SK-N-SH (cell line): ENCODE data around the gene KLHL21. TPM values are rescaled to one million over a fixed set of nuclear protein-coding genes. Genes with fewer than 3 reads are reported as not detected.

Source experiments
- CTCF ChIA-PET: fragments of 300-600, 350-600 bp; formaldehyde crosslinking; extraction: SDS; loops from one replicate; lab custom pipeline; 2021; lab: Yijun Ruan, JAX
- POLR2A ChIA-PET: fragments of 350-600 bp; sonication (Branson Sonifier 250); formaldehyde crosslinking; extraction: SDS; loops from one replicate; lab custom pipeline; 2020; ENCODE audit warnings: antibody characterized with exemption, inconsistent platforms; lab: Yijun Ruan, JAX
- DNase-seq: peaks from one replicate; pipeline ENCODE4 v3.0.0; 2012
- H2AFZ ChIP-seq: fragments of 200-600 bp; sonication (generic); 2 replicates; pipeline ENCODE4 v1.8.1; 2016; ENCODE audit warnings: antibody characterized with exemption, mild to moderate bottlenecking, low read depth
- H3F3A ChIP-seq: fragments of 200-600 bp; sonication (generic); replicated peaks from 2 replicates; pipeline ENCODE3; 2016; ENCODE audit warnings: antibody characterized with exemption, mild to moderate bottlenecking; ENCODE audit not compliant: insufficient read depth
- H3K27ac ChIP-seq, 2 experiments: fragments of 200-500 bp in 1 of 2; fragments of 200-600 bp in 1 of 2; sonication (Bioruptor generic) in 1 of 2; sonication (generic), shearing (Covaris generic) in 1 of 2; 2 replicates each; pipeline versions ENCODE4 v1.5.1 to v1.6.1; 2014 to 2016; ENCODE audit warnings: low read depth in 2 of 2, inconsistent platforms in 1 of 2, low read length in 1 of 2, mild to moderate bottlenecking in 1 of 2, mixed read lengths in 1 of 2
- H3K27me3 ChIP-seq: fragments of 200-600 bp; sonication (generic), shearing (Covaris generic); 2 replicates; pipeline ENCODE4 v1.6.1; 2016; ENCODE audit warnings: mixed run types; ENCODE audit not compliant: insufficient read depth
- H3K36me3 ChIP-seq, 2 experiments: fragments of 200-500 bp in 1 of 2; fragments of 200-600 bp in 1 of 2; sonication (Bioruptor generic) in 1 of 2; sonication (generic) in 1 of 2; replicated peaks in 1 of 2; 2 replicates each; pipeline versions ENCODE3 to v1.5.1; 2014 to 2016; ENCODE audit warnings: low read length in 1 of 2, mild to moderate bottlenecking in 1 of 2; ENCODE audit not compliant: insufficient read depth in 2 of 2, control insufficient read depth in 1 of 2
- H3K4me1 ChIP-seq, 2 experiments: fragments of 200-500 bp in 1 of 2; fragments of 200-600 bp in 1 of 2; sonication (Bioruptor generic) in 1 of 2; sonication (generic), shearing (Covaris generic) in 1 of 2; 2 replicates each; pipeline versions ENCODE4 v1.5.1 to v1.6.1; 2014 to 2016; ENCODE audit warnings: low read depth in 1 of 2, low read length in 1 of 2, mixed run types in 1 of 2; ENCODE audit not compliant: insufficient read depth in 2 of 2, control insufficient read depth in 1 of 2
- H3K4me2 ChIP-seq: fragments of 200-600 bp; sonication (generic), shearing (Covaris generic); 2 replicates; pipeline ENCODE4 v1.6.1; 2017; ENCODE audit warnings: mixed run types
- H3K4me3 ChIP-seq, 2 experiments: fragments of 200-500 bp in 1 of 2; fragments of 200-600 bp in 1 of 2; sonication (Bioruptor generic) in 1 of 2; sonication (generic), shearing (Covaris generic) in 1 of 2; 2 replicates each; pipeline versions ENCODE4 v1.5.1 to v1.8.1; 2014 to 2016; ENCODE audit warnings: low read depth in 2 of 2, inconsistent platforms in 1 of 2, low read length in 1 of 2, mild to moderate bottlenecking in 1 of 2, mixed read lengths in 1 of 2, moderate library complexity in 1 of 2
- H3K79me2 ChIP-seq: fragments of 200-600 bp; sonication (generic); 2 replicates; pipeline ENCODE4 v1.8.1; 2017; ENCODE audit warnings: mild to moderate bottlenecking; ENCODE audit not compliant: insufficient read depth
- H3K9ac ChIP-seq: fragments of 200-600 bp; sonication (generic); 2 replicates; pipeline ENCODE4 v1.6.1; 2017; ENCODE audit warnings: mixed run types
- H3K9me2 ChIP-seq: fragments of 200-600 bp; sonication (generic); 2 replicates; pipeline ENCODE4 v1.6.1; 2017; ENCODE audit warnings: mixed run types
- H3K9me3 ChIP-seq: fragments of 200-600 bp; sonication (generic); 2 replicates; pipeline ENCODE4 v1.6.1; 2017; ENCODE audit warnings: mixed run types, mild to moderate bottlenecking, moderate library complexity
- H4K20me1 ChIP-seq: fragments of 200-600 bp; sonication (generic); 2 replicates; pipeline ENCODE4 v1.6.1; 2017; ENCODE audit warnings: mild to moderate bottlenecking, mixed run types; ENCODE audit not compliant: insufficient read depth
- FOSL2 ChIP-seq: IDR thresholded peaks from 2 replicates; pipeline ENCODE4 v1.4.0; 2012; ENCODE audit warnings: low read depth, mild to moderate bottlenecking, moderate library complexity, borderline replicate concordance
- FOXJ3 ChIP-seq: sonication (generic); formaldehyde crosslinking; IDR thresholded peaks from 2 replicates; pipeline ENCODE4 v1.5.1; 2020; ENCODE audit warnings: mild to moderate bottlenecking, missing genetic modification reagents
- FOXM1 ChIP-seq: IDR thresholded peaks from 2 replicates; pipeline ENCODE4 v1.4.0; 2012; ENCODE audit warnings: low read depth, mild to moderate bottlenecking
- GATA2 ChIP-seq: sonication (generic); formaldehyde crosslinking; IDR thresholded peaks from 2 replicates; pipeline ENCODE4 v1.5.0; 2020; ENCODE audit warnings: mild to moderate bottlenecking, missing genetic modification reagents
- JUND ChIP-seq: IDR thresholded peaks from 2 replicates; pipeline ENCODE4 v1.4.0; 2012
- MXI1 ChIP-seq: IDR thresholded peaks from 2 replicates; pipeline ENCODE4 v1.6.1; 2012; ENCODE audit warnings: mild to moderate bottlenecking, low read depth, low read length, improper control_type of control experiment
- NFIC ChIP-seq: IDR thresholded peaks from 2 replicates; pipeline ENCODE4 v1.4.0; 2012; ENCODE audit warnings: borderline replicate concordance
- RCOR1 ChIP-seq: fragments of 150-350 bp; IDR thresholded peaks from 2 replicates; pipeline ENCODE4 v1.6.1; 2017; ENCODE audit warnings: antibody characterized with exemption, low read length
- RXRA ChIP-seq: IDR thresholded peaks from 2 replicates; pipeline ENCODE4 v1.4.0; 2012; ENCODE audit warnings: low read depth, mild to moderate bottlenecking, borderline replicate concordance
- SIN3A ChIP-seq: IDR thresholded peaks from 2 replicates; pipeline ENCODE4 v1.6.1; 2012; ENCODE audit warnings: low read depth, mild to moderate bottlenecking, low read length, moderate library complexity, borderline replicate concordance
- TEAD4 ChIP-seq: IDR thresholded peaks from 2 replicates; pipeline ENCODE4 v1.4.0; 2012; ENCODE audit warnings: mild to moderate bottlenecking, borderline replicate concordance; ENCODE audit not compliant: insufficient read depth
- YY1 ChIP-seq: IDR thresholded peaks from 2 replicates; pipeline ENCODE4 v1.4.0; 2012; ENCODE audit warnings: low read depth, mild to moderate bottlenecking
- WGBS: methylation state at CpG from one replicate; pipeline ENCODE4 v1.1.6; 2017; ENCODE audit warnings: low lambda C conversion rate; 5-methylcytosine and 5-hydroxymethylcytosine counted together
- polyA plus RNA-seq, 3 experiments: library from polyadenylated mRNA; depleted of rRNA; stranded (reverse); fragments of >200 nt; gene quantifications; 2 replicates each; pipeline ENCODE4 v1.2.3, GENCODE V29; 2012
- TF ChIP-seq, protein P1 (sequence below): IDR thresholded peaks from 2 replicates; pipeline ENCODE4; 2012
- TF ChIP-seq, protein P2 (sequence below): fragments of 150-350 bp; IDR thresholded peaks from 2 replicates; pipeline ENCODE4 v1.6.1; 2016; ENCODE audit warnings: mild to moderate bottlenecking, low read depth, low read length
- TF ChIP-seq, protein P3 (sequence below): IDR thresholded peaks from 2 replicates; pipeline ENCODE4 v1.4.0; 2012; ENCODE audit warnings: low read depth

KLHL21 gene
- polyA plus RNA-seq, 1 of the 3 experiments (the other 2 are of a cell fraction) = 12.5 TPM

DNA sequence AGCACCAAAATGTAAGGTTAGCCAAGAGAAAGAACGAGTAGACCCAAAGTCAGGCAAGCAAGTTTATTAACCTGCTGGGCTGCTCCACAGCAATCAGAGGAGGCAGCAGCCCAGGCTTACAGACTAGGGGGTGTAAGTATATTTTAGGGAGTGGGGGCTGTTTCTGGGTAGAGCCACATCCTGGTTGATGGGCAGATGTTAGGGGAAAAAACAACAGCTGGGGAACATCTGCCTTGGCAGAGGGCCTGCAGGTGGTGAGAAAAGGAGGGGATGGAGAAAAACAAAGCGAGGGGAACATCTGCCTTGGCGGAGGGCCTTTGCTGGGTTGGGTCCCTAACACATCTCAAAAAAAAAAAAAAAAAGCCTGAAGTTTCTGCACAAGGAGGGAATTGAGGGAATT, 32.6 kb downstream of the KLHL21 start:
- H2AFZ ChIP-seq = no peak overlapping the region
- no peak for DNase-seq
- H3K27me3 ChIP-seq = no peaks in the 10 kb centered on the region; the same call in 1 of the 2 replicates
- H3K4me1 ChIP-seq = no peaks in the 10 kb centered on the region
- POLR2A ChIA-PET = no interaction called here
- TF ChIP-seq YY1 (no peak), RCOR1 (no peak), FOXM1 (no peak), MXI1 (no peak), SIN3A (no peak), TEAD4 (no peak), FOXJ3 (CRISPR knock-in tag) (no peak)
- TF ChIP-seq, protein P1, sequence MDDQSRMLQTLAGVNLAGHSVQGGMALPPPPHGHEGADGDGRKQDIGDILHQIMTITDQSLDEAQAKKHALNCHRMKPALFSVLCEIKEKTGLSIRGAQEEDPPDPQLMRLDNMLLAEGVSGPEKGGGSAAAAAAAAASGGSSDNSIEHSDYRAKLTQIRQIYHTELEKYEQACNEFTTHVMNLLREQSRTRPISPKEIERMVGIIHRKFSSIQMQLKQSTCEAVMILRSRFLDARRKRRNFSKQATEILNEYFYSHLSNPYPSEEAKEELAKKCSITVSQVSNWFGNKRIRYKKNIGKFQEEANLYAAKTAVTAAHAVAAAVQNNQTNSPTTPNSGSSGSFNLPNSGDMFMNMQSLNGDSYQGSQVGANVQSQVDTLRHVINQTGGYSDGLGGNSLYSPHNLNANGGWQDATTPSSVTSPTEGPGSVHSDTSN = no peak
- TF ChIP-seq, all 33 proteins: peak for 0
- Histone ChIP-seq H3K4me2 (no peak overlapping the region), H3K9me3 (no peaks in the 10 kb centered on the region), H3K27ac (no peak overlapping the region), H3F3A (no peaks in the 10 kb centered on the region), H4K20me1 (no peaks in the 10 kb centered on the region), H3K4me3 (no peak overlapping the region), H3K79me2 (no peaks in the 10 kb centered on the region), H3K36me3 (no peaks in the 10 kb centered on the region), H3K9ac (no peak overlapping the region), H3K9me2 (no peaks in the 10 kb centered on the region)
- CTCF ChIA-PET = interaction anchor here (2.6 to 2.7 kb wide), 2 partner anchors 15 to 16 kb away, joined by 13 to 18 read pairs; partner anchors contain the start of genes NOL9 and TAS1R1
- 56% methylated on average over 3 of the region's 3 CpGs for WGBS

DNA sequence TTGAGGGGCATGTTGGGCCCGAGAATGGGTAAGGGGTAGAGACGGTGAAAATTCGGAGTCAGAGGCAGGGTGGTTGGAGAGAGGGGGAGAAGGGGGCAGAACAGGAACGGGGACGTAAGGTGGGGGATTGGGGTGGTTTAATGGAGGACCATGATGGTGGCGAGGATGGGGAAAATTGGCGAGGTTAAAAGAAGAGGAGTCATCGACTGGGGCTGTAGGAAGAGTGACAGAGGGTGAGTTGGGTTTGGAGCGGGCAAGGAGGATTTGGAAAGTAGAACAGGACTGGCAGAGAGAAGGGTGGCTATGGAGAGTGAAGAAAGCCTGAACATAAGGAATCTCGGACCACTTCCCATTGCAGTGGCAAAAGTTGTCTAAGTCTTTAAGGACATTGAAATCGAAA, 33.6 kb downstream of the KLHL21 start:
- Histone ChIP-seq H3K79me2 (no peaks in the 10 kb centered on the region), H3K4me1 (no peaks in the 10 kb centered on the region), H2AFZ (no peak overlapping the region), H3K4me3 (no peak overlapping the region), H3K36me3 (no peaks in the 10 kb centered on the region), H3K27ac (no peak overlapping the region), H3K4me2 (no peak overlapping the region), H3K9ac (no peak overlapping the region), H4K20me1 (no peaks in the 10 kb centered on the region), H3K27me3 (no peaks in the 10 kb centered on the region; the same call in 1 of the 2 replicates), H3F3A (no peaks in the 10 kb centered on the region), H3K9me2 (no peaks in the 10 kb centered on the region), H3K9me3 (no peaks in the 10 kb centered on the region)
- ChIA-PET POLR2A (interaction anchor here (0.6 kb wide), 1 partner anchor 363 kb away, joined by 3 read pairs; the partner anchor contains the start of gene RNF207), CTCF (interaction anchor here (0.8 to 2.6 kb wide), 2 partner anchors 15 to 131 kb away, joined by 3 to 13 read pairs; partner anchors contain the start of genes NOL9 and TAS1R1)
- TF ChIP-seq RXRA (no peak), FOXM1 (no peak), GATA2 (CRISPR knock-in tag) (no peak), NFIC (no peak), FOSL2 (no peak), JUND (no peak)
- TF ChIP-seq, protein P2, sequence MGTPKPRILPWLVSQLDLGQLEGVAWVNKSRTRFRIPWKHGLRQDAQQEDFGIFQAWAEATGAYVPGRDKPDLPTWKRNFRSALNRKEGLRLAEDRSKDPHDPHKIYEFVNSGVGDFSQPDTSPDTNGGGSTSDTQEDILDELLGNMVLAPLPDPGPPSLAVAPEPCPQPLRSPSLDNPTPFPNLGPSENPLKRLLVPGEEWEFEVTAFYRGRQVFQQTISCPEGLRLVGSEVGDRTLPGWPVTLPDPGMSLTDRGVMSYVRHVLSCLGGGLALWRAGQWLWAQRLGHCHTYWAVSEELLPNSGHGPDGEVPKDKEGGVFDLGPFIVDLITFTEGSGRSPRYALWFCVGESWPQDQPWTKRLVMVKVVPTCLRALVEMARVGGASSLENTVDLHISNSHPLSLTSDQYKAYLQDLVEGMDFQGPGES = no peak
- TF ChIP-seq, protein P3, sequence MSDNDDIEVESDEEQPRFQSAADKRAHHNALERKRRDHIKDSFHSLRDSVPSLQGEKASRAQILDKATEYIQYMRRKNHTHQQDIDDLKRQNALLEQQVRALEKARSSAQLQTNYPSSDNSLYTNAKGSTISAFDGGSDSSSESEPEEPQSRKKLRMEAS = no peak
- 68% methylated on average over 11 of the region's 11 CpGs for WGBS
- no peak for DNase-seq
